Osteocyte (in vitro differentiated cells): ENCODE results near the gene ACAP1. TPM values are rescaled to one million over a fixed set of nuclear protein-coding genes. Genes with fewer than 3 reads are reported as not detected.

Experiments used
- DNase-seq: peaks from one replicate; pipeline ENCODE4 v3.0.0; 2021; ENCODE audit warnings: mixed read lengths; ENCODE audit not compliant: unreplicated experiment; ENCODE audit errors: extremely low spot score
- H3K27ac Mint-ChIP-seq: one replicate; pipeline ENCODE4 v1.8.0; 2021; ENCODE audit warnings: mild to moderate bottlenecking, mixed read lengths; ENCODE audit not compliant: unreplicated experiment
- H3K27me3 Mint-ChIP-seq: one replicate; pipeline ENCODE4 v1.8.0; 2021; ENCODE audit warnings: mixed read lengths; ENCODE audit not compliant: unreplicated experiment
- H3K36me3 Mint-ChIP-seq: one replicate; pipeline ENCODE4 v1.8.0; 2021; ENCODE audit warnings: mixed read lengths; ENCODE audit not compliant: unreplicated experiment
- H3K4me1 Mint-ChIP-seq: one replicate; pipeline ENCODE4 v1.8.0; 2021; ENCODE audit warnings: mixed read lengths; ENCODE audit not compliant: unreplicated experiment
- H3K4me3 Mint-ChIP-seq: one replicate; pipeline ENCODE4 v1.8.0; 2021; ENCODE audit warnings: mild to moderate bottlenecking, moderate library complexity, mixed read lengths; ENCODE audit not compliant: unreplicated experiment
- H3K9me3 Mint-ChIP-seq: one replicate; pipeline ENCODE4 v1.8.0; 2021; ENCODE audit warnings: mixed read lengths; ENCODE audit not compliant: unreplicated experiment
- total RNA-seq: library from RNA; stranded (reverse); gene quantifications from 2 replicates; pipeline ENCODE4 v1.2.1, GENCODE V29; 2021
- TF ChIP-seq, protein P1 (sequence below): fragments of 200-600 bp; sonication (generic); IDR thresholded peaks from 2 replicates; pipeline ENCODE4 v1.5.0; 2021; ENCODE audit warnings: antibody characterized with exemption, mild to moderate bottlenecking, moderate library complexity

ACAP1 gene
- total RNA-seq, 1 donor from 2014 or later: 4.2 TPM

DNA sequence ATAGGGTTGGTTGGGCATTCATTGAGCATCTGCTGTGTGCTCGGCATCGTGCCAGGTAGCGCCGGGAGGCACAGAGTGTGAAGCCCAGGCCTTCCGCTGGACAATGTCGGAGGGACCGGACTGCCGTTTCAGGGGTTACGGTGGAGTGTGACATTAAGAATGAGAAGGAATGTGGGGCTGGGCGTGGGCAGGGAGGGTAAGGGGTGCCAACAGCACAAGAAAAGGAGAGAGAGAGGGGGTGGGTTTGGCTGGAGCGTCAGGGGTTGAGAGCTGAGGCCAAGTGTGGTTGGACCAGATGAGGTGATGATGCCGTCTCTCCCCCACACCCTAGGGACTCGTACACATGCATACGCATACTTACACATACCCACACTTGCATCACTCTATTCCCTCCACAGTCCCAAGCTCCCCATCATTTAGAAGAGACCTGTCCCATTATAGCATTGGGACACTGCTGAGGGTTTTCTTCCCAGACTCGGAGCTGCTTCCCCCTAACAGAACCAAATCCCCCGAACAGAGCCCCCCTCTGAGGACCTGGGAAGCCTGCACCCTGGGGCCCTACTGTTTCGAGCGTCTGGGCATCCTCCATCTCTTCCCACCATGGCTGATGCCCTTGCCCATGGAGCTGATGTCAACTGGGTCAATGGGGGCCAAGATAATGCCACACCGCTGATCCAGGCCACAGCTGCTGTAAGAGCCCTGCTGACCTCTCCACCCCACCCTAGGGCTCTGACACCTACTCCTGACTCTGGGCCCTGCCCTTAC lies 12.3 kb downstream of the ACAP1 start:
- Mint-ChIP-seq H3K27ac (no peak overlapping the region), H3K9me3 (no peaks in the 10 kb centered on the region), H3K4me1 (peaks cover 27% of the 10 kb centered on the region), H3K27me3 (peaks cover 4% of the 10 kb centered on the region), H3K4me3 (peak overlapping the region; percentile 35), H3K36me3 (no peaks in the 10 kb centered on the region)
- DNase-seq: no peak
- TF ChIP-seq, protein P1, sequence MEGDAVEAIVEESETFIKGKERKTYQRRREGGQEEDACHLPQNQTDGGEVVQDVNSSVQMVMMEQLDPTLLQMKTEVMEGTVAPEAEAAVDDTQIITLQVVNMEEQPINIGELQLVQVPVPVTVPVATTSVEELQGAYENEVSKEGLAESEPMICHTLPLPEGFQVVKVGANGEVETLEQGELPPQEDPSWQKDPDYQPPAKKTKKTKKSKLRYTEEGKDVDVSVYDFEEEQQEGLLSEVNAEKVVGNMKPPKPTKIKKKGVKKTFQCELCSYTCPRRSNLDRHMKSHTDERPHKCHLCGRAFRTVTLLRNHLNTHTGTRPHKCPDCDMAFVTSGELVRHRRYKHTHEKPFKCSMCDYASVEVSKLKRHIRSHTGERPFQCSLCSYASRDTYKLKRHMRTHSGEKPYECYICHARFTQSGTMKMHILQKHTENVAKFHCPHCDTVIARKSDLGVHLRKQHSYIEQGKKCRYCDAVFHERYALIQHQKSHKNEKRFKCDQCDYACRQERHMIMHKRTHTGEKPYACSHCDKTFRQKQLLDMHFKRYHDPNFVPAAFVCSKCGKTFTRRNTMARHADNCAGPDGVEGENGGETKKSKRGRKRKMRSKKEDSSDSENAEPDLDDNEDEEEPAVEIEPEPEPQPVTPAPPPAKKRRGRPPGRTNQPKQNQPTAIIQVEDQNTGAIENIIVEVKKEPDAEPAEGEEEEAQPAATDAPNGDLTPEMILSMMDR: no peak

DNA sequence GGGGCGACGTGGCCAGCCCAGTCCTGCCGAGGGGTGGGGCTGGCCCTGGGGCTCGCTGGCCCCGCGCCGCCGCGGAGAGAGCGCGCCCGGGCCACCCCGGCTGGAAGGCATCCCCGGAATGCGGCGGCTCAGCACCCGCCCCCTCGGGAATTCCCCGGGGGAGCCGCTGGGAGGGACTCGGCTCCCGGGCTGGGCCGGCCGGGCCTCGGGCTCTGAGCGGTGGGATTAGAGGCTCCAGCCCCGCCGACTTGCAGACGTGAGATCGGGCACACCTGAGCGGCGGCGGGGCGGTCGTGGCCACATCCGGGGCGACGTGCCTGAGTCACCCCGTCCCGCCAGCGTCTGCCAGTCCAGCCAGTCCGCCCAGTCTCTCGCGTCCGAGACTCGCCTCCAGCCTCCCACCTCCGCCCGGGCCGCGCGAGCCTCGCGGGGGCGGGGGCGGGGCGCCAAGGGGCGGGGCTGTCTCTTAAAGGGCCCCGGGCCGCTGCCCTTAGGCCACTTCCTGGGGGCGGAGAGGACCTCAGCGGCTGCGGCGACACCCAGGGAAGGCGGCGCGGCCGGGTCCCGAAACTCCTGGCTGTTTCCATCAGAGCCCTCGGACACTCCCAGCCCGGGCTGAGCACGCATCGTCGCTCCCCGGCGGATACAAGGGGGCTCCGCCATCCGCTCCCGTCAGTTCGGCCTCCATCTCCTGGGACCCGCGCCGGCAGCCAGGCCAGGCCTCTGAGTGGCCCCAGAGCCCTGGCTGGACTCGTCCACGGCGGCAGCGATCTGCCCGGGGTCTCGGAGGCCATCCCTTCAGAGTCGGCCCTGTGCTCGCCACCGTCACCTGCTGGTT lies 15.6 kb downstream of the ACAP1 start, which contains the start of gene KCTD11:
Gene KCTD11, plus strand, starts transcription at position 498 of the 838 bp plus-strand sequence.
- TF ChIP-seq, protein P1: peak; percentile 67
- Mint-ChIP-seq H3K4me3 (peak within 1 kb of the TSS; percentile 92), H3K27me3 (no peaks in the 10 kb centered on the region), H3K27ac (peak within 1 kb of the TSS; percentile 96), H3K36me3 (no peaks in the 10 kb centered on the region), H3K4me1 (peaks cover 51% of the 10 kb centered on the region), H3K9me3 (no peaks in the 10 kb centered on the region)
- peak; percentile 95 for DNase-seq

DNA sequence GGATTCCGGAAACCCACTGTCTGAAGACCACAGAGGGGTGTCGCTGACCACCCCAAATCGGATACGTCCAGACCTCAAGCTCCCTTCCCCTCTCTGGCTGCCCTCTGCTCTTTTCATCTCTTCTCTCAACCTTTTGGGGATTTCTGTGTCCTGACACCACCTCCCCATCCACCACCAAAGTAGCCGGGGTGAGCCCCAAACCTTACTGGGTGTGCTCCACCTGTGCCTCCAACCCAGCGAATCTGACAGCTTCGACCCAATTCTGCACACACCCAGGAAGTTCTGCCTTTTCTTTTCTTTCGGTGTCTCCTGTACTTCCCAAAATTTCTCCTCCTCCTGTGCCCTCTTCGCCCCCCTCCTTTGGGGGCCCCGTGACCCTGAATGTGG lies 16.2 kb downstream of the ACAP1 start:
- Mint-ChIP-seq H3K4me3 (peak overlapping the region; percentile 75), H3K4me1 (peaks cover 51% of the 10 kb centered on the region)

DNA sequence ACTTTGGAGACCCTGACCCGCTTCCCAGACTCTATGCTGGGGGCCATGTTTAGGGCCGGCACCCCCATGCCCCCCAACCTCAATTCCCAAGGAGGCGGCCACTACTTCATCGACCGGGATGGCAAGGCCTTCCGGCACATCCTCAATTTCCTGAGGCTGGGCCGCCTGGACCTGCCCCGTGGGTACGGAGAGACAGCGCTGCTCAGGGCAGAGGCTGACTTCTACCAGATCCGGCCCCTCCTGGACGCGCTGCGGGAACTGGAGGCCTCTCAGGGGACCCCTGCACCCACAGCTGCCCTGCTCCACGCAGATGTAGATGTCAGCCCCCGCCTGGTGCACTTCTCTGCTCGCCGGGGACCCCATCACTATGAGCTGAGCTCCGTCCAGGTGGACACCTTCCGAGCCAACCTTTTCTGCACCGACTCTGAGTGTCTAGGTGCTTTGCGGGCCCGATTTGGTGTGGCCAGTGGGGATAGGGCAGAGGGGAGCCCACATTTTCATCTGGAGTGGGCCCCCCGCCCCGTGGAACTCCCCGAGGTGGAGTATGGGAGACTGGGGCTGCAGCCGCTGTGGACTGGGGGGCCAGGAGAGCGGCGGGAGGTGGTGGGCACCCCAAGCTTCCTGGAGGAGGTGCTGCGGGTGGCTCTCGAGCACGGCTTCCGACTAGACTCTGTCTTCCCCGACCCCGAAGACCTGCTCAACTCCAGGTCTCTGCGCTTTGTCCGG lies 16.7 kb downstream of the ACAP1 start:
- DNase-seq: no peak
- Mint-ChIP-seq H3K4me3 (peak overlapping the region; percentile 75), H3K4me1 (peaks cover 49% of the 10 kb centered on the region), H3K27ac (peak overlapping the region; percentile 81), H3K36me3 (no peaks in the 10 kb centered on the region), H3K27me3 (no peaks in the 10 kb centered on the region), H3K9me3 (no peaks in the 10 kb centered on the region)
- TF ChIP-seq, protein P1: no peak

More for the DNA sequence above, 16.2 kb downstream of the ACAP1 start:
- DNase-seq: no peak
- peak overlapping the region; percentile 81 for H3K27ac Mint-ChIP-seq
- TF ChIP-seq, protein P1: no peak
- no peaks in the 10 kb centered on the region for H3K9me3 Mint-ChIP-seq
- H3K36me3 Mint-ChIP-seq: no peaks in the 10 kb centered on the region
- H3K27me3 Mint-ChIP-seq: no peaks in the 10 kb centered on the region
